ENCODE data around the gene SIRT3.

- TF ChIP-seq CTCF (IDR thresholded peaks at IDR 0.05) (no peak), ZFX (IDR thresholded peaks at IDR 0.05; ENCODE audit: borderline replicate concordance) (no peak)
Measured at GRCh38 chr11:197741-198235, 38.4 kb downstream of the SIRT3 start.
